ENCODE measurements around the gene ORC5.

- no peak for TF ChIP-seq CTCF (IDR thresholded peaks at IDR 0.05)
- TF ChIP-seq POLR2AphosphoS5 (IDR thresholded peaks at IDR 0.05; ENCODE audit: insufficient read depth in 1 of 2, low read depth in 1 of 2): no peak
- TF ChIP-seq POLR2A (IDR thresholded peaks at IDR 0.05): no peak
These were observed 32.6 kb upstream of the ORC5 start for GRCh38 chr7:104240401-104240800.

All from vagina (tissue), 2 donors.